Gastrocnemius medialis (tissue), 4 donors: ENCODE data around the gene TMEM41A.

Experiments used
- CTCF ChIP-seq, 5 experiments: fragments of 450-650 bp in 3 of 5; fragments of 200-600 bp in 2 of 5; sonication (generic) in 2 of 5; IDR thresholded peaks in 4 of 5; conservative IDR thresholded peaks in 1 of 5; 1 replicate in 4 of 5; 2 replicates in 1 of 5; pipeline ENCODE4 v1.5.1; 2016 to 2019; ENCODE audit warnings: antibody characterized with exemption in 5 of 5, mild to moderate bottlenecking in 3 of 5, moderate library complexity in 3 of 5
- POLR2A ChIP-seq, 2 donors: fragments of 450-650 bp; IDR thresholded peaks; one replicate each; pipeline ENCODE4 v1.6.1; 2017; ENCODE audit warnings: antibody characterized with exemption in 2 of 2, mild to moderate bottlenecking in 2 of 2, moderate library complexity in 2 of 2

DNA sequence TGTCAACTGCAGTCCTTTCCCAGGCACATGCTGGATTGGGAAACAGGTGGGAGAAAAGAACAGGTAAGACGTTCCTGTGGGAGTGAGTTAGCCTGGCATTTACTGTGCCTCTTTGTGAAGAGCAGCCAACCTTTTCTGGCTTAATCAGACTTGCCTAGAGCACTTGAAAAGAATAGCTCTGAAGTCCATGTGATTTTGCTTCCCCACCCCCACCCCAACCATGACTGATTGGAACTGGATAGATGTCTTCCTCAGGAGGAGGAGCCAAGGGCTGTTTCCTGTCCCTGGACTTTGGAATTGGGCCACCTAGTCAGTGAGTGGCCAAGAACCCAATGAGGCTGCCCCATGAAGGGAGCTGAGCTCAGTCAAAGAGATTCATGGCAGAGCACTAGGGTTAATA is 4.7 kb upstream of the TMEM41A start:
- no peak for TF ChIP-seq CTCF (IDR thresholded peaks at IDR 0.05 in 4 of 5, conservative IDR thresholded peaks at IDR 0.05 in 1 of 5)
- TF ChIP-seq POLR2A (IDR thresholded peaks at IDR 0.05): no peak
